ENCODE results near the gene MUL1.

DNA sequence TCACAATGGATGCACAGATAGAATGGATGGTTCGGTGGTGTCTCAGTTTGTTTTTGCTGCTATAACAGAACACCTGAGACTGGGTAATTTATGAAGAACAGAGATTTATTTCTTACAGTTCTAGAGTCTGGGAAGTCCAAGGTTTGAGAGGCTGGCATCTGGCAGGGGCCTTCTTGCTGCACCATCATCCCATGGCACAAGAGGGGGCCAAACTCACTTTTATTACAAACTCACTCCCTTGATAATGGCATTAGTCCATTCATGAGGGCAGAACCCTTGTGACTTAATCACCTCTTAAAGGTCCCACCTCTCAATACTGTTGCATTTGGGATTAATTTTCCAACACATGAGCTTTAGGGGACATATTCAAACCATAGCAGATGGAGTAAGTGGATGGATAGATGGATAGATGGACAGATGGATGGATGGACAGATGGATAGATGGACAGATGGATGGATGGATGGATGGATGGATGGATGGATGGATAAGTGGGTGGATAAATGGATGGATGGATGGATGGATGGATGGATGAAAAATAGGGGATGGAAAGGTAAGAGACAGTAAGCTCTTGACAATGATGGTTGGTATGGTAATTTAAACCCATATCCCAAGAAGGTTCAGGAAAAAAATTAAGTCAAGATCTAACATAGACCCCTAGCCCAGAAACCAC lies 38.4 kb downstream of the MUL1 start:
- TF ChIP-seq POLR2A (IDR thresholded peaks at IDR 0.05): no peak
- TF ChIP-seq, protein P1, sequence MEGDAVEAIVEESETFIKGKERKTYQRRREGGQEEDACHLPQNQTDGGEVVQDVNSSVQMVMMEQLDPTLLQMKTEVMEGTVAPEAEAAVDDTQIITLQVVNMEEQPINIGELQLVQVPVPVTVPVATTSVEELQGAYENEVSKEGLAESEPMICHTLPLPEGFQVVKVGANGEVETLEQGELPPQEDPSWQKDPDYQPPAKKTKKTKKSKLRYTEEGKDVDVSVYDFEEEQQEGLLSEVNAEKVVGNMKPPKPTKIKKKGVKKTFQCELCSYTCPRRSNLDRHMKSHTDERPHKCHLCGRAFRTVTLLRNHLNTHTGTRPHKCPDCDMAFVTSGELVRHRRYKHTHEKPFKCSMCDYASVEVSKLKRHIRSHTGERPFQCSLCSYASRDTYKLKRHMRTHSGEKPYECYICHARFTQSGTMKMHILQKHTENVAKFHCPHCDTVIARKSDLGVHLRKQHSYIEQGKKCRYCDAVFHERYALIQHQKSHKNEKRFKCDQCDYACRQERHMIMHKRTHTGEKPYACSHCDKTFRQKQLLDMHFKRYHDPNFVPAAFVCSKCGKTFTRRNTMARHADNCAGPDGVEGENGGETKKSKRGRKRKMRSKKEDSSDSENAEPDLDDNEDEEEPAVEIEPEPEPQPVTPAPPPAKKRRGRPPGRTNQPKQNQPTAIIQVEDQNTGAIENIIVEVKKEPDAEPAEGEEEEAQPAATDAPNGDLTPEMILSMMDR (IDR thresholded peaks at IDR 0.05): peak in 3 of 6 experiments; percentile 37 to 49 (median 40)

Data from adrenal gland (tissue), 5 donors.